Activated T-helper 17 cell treated with anti-CD3 and anti-CD28 coated beads, Interleukin-2, amount 50 U/mL, for 72 hours (primary cell): ENCODE data around the gene GLP2R. TPM values are rescaled to one million over a fixed set of nuclear protein-coding genes. Genes with fewer than 3 reads are reported as not detected.
"Not testable (repeated sequence)": the region's sequence is repeated elsewhere in the genome, so short reads cannot be mapped to it uniquely, and the experiment has no call there.

Experiments used
- ATAC-seq: fragments of 150-1000 bp; cut with Tn5 transposase; replicated peaks from 2 replicates; pipeline ENCODE4 v1.10.0; 2021; ENCODE audit warnings: mild to moderate bottlenecking, moderate library complexity
- H3K27ac Mint-ChIP-seq: one replicate; pipeline ENCODE4 v1.8.0; 2022; ENCODE audit warnings: mixed read lengths
- H3K27me3 Mint-ChIP-seq: one replicate; pipeline ENCODE4 v1.8.0; 2022; ENCODE audit warnings: mixed read lengths
- H3K36me3 Mint-ChIP-seq: one replicate; pipeline ENCODE4 v1.8.0; 2022; ENCODE audit warnings: low read depth, mild to moderate bottlenecking, mixed read lengths
- H3K4me1 Mint-ChIP-seq: one replicate; pipeline ENCODE4 v1.8.0; 2022; ENCODE audit warnings: mixed read lengths
- H3K4me3 Mint-ChIP-seq: one replicate; pipeline ENCODE4 v1.8.0; 2022; ENCODE audit warnings: mild to moderate bottlenecking, mixed read lengths
- H3K9me3 Mint-ChIP-seq: one replicate; pipeline ENCODE4 v1.8.0; 2022; ENCODE audit warnings: mixed read lengths
- total RNA-seq, 2 donors: library from RNA; stranded (reverse); gene quantifications; one replicate each; pipeline ENCODE4 v1.2.3, GENCODE V29; 2022

GLP2R gene, protein sequence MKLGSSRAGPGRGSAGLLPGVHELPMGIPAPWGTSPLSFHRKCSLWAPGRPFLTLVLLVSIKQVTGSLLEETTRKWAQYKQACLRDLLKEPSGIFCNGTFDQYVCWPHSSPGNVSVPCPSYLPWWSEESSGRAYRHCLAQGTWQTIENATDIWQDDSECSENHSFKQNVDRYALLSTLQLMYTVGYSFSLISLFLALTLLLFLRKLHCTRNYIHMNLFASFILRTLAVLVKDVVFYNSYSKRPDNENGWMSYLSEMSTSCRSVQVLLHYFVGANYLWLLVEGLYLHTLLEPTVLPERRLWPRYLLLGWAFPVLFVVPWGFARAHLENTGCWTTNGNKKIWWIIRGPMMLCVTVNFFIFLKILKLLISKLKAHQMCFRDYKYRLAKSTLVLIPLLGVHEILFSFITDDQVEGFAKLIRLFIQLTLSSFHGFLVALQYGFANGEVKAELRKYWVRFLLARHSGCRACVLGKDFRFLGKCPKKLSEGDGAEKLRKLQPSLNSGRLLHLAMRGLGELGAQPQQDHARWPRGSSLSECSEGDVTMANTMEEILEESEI
- total RNA-seq, result not detected

DNA sequence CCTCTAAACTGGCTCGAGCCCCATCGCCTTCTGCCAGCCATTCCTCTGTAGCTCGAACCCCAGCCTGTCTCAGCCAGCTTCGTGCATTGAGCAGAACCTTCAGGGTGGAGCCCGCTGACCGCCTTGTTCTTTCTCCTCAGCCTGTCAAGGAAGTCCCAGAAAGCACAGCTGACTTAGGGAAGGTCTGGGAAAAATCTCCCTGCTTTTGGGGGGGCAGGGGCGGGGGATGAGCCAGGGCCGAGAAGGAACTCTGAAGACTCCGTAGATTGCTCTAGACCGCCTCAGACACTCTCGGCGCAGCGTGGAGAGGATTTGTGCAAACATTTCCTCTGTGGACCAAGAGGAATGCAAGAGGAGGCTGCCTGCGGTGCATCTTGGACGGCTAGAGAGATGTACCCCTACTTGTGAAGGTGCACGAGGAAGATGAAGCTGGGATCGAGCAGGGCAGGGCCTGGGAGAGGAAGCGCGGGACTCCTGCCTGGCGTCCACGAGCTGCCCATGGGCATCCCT lies at the start of gene GLP2R:
GLP2R (plus strand) TSS at position 284 of the 510 bp plus-strand sequence; CDS start at position 424, 140 bp downstream.
- no peak within 1 kb of the TSS for H3K4me3 Mint-ChIP-seq
- H3K27me3 Mint-ChIP-seq, result peaks cover 10% of the 10 kb centered on the region
- ATAC-seq, result no peak
- H3K4me1 Mint-ChIP-seq, result no peaks in the 10 kb centered on the region
- no peaks in the 10 kb centered on the region for H3K9me3 Mint-ChIP-seq
- H3K27ac Mint-ChIP-seq, result no peak within 1 kb of the TSS
- no peaks in the 10 kb centered on the region for H3K36me3 Mint-ChIP-seq

DNA sequence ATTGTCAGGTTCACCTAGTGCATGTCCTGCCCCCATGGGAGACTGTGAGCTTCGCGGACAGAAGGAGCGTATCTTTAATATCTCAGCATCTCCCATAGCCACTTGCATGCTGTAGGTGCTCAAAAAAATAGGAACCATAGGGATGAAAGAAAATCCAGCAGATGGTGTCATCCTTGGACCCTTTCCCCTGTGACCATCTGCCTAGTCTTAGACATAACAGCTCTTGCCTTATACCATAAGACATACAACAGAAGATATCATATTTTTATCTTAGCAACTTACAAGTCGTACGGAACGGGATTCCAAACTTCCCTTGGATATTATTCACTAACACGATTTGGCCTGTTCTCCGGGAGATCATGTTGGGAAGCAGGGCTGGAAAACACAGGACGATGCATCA lies 48.8 kb upstream of the GLP2R start:
- H3K36me3 Mint-ChIP-seq, result no peaks in the 10 kb centered on the region
- H3K27ac Mint-ChIP-seq, result no peak overlapping the region
- peaks cover 3% of the 10 kb centered on the region for H3K9me3 Mint-ChIP-seq
- peaks cover 32% of the 10 kb centered on the region for H3K27me3 Mint-ChIP-seq
- ATAC-seq, result no peak
- no peaks in the 10 kb centered on the region for H3K4me1 Mint-ChIP-seq
- H3K4me3 Mint-ChIP-seq, result no peak overlapping the region

DNA sequence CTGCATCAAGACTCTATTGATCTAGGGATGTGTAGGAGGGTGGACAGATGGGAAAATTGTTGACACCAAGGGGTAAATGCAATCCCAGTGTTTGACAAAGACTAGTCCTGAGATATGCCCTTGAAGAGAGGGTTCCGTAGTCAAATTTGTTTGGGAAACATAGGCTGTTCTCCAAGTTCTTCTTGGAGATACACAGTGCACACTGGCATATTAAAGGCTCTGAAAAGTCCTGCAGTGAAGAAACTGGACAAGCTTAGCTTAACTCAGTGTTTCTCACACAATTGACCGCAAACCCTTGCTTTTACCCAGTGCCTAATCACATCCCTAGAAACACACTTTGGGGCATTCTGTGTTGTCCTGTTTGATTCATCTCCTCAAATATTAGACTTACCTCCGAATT lies 45.2 kb upstream of the GLP2R start:
- Mint-ChIP-seq H3K27ac (no peak overlapping the region), H3K9me3 (peaks cover 3% of the 10 kb centered on the region)

DNA sequence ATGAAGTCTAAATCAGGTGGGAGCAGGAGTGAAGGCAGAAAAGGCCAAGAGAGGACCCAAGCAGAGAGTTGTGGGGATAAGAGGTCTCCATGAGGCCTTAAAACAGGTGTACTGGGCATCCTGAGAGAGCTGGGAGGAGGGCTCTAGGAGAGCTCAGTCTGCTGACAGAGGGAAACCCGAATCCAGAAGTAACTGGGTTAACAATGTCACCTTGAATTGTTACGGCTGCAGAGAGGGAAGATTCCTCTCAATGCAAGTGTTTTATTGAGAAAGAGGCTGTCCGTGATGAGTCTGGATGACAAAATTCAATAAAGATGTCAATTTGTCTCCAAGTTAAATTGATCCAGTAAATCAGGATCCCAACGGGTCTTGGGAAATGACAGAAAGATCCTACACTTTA lies 42.7 kb upstream of the GLP2R start:
- H3K9me3 Mint-ChIP-seq, result no peaks in the 10 kb centered on the region
- H3K27ac Mint-ChIP-seq, result no peak overlapping the region
- no peak overlapping the region for H3K4me3 Mint-ChIP-seq
- peaks cover 33% of the 10 kb centered on the region for H3K27me3 Mint-ChIP-seq
- no peaks in the 10 kb centered on the region for H3K36me3 Mint-ChIP-seq
- ATAC-seq, result no peak
- H3K4me1 Mint-ChIP-seq, result no peaks in the 10 kb centered on the region

More for the DNA sequence above, 45.2 kb upstream of the GLP2R start:
- ATAC-seq, result no peak
- no peaks in the 10 kb centered on the region for H3K36me3 Mint-ChIP-seq
- no peaks in the 10 kb centered on the region for H3K4me1 Mint-ChIP-seq
- H3K27me3 Mint-ChIP-seq, result peaks cover 46% of the 10 kb centered on the region
- H3K4me3 Mint-ChIP-seq, result no peak overlapping the region

DNA sequence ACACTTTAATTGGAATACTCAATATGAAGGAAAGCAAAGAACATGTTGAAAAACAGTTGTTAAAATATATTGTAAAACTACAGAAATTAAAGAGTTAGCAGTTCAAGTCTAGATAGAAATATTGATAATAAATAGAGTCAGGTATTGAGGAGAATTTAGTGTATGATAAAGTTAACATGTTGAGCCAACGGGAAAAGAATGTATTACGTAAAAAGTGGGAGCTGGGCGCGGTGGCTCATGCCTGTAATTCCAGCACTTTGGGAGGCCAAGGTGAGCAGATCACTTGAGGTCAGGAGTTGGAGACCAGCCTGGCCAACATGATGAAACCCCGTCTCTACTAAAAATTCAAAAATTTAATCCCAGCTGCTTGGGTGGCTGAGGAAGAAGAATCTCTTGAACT lies 42.3 kb upstream of the GLP2R start:
- H3K4me1 Mint-ChIP-seq, H3K9me3 Mint-ChIP-seq, H3K36me3 Mint-ChIP-seq, H3K4me3 Mint-ChIP-seq, H3K27ac Mint-ChIP-seq, ATAC-seq: not testable (repeated sequence)
- peaks cover 33% of the 10 kb centered on the region for H3K27me3 Mint-ChIP-seq

DNA sequence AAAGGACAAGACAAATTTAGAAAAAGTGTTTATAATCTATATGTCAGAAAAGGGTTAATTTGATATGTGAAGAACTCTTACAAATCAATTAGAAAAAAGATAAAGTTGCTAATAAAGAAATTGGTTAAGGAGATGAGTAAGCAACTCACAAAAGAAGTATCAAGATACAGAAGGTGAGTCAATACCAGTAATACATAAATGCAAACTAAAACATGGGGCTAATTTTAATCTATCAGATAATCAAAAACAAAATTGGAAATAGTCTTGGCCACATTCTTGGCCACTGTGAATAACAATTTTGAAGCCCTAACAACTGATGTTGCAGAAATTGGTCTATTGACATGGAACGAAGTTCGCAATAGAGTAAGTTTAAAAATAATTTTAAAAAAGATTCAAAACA lies 41.2 kb upstream of the GLP2R start:
- no peak for ATAC-seq
- peaks cover 34% of the 10 kb centered on the region for H3K27me3 Mint-ChIP-seq
- H3K4me3 Mint-ChIP-seq, result no peak overlapping the region
- H3K27ac Mint-ChIP-seq, result no peak overlapping the region
- H3K9me3 Mint-ChIP-seq, result no peaks in the 10 kb centered on the region
- H3K4me1 Mint-ChIP-seq, result no peaks in the 10 kb centered on the region
- H3K36me3 Mint-ChIP-seq, result no peaks in the 10 kb centered on the region

DNA sequence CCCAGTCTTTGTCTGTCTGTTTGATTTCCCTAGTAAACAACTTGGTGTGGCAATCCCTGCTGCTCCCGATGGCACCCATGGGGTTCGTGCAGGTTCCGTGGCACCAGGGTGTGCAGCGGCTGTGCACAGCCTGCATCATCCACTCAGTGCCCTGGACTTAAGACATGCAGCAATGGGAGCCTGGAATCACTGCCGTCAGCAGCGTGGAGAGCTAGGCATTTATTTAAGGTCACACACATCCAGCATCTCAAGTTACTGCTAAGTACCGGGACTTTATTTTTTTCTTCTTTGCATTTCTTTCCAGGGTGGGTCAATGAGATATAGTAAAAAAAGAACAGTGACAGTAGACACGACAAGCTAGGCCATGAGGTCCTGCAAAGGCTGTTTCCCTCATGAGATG lies 37.1 kb upstream of the GLP2R start:
- Mint-ChIP-seq H3K27ac (no peak overlapping the region), H3K4me1 (no peaks in the 10 kb centered on the region)

DNA sequence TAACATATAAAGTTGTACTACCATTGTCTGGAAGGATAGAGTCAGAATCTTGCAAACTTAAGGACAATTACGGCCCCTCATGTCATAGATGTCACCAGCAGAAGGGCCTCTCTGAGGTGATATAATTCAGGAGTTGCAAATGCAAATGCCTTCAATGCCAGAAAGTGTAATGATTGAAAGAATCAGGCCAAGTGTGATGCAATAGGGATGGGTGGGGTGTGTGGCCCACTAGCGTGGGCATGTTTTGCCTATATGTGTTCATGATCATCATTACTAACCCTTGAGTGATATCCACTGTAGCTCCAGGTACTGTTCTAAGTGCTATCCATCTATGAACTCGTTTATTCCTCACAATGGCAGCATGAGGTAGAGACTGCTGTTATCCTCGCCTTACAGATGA lies 35.4 kb upstream of the GLP2R start:
- Mint-ChIP-seq H3K4me3 (no peak overlapping the region), H3K9me3 (no peaks in the 10 kb centered on the region), H3K27ac (no peak overlapping the region), H3K36me3 (no peaks in the 10 kb centered on the region), H3K27me3 (peaks cover 7% of the 10 kb centered on the region), H3K4me1 (no peaks in the 10 kb centered on the region)
- ATAC-seq, result no peak

More for the DNA sequence above, 37.1 kb upstream of the GLP2R start:
- H3K36me3 Mint-ChIP-seq, result no peaks in the 10 kb centered on the region
- no peak for ATAC-seq
- H3K27me3 Mint-ChIP-seq, result peaks cover 7% of the 10 kb centered on the region
- no peak overlapping the region for H3K4me3 Mint-ChIP-seq
- H3K9me3 Mint-ChIP-seq, result no peaks in the 10 kb centered on the region

DNA sequence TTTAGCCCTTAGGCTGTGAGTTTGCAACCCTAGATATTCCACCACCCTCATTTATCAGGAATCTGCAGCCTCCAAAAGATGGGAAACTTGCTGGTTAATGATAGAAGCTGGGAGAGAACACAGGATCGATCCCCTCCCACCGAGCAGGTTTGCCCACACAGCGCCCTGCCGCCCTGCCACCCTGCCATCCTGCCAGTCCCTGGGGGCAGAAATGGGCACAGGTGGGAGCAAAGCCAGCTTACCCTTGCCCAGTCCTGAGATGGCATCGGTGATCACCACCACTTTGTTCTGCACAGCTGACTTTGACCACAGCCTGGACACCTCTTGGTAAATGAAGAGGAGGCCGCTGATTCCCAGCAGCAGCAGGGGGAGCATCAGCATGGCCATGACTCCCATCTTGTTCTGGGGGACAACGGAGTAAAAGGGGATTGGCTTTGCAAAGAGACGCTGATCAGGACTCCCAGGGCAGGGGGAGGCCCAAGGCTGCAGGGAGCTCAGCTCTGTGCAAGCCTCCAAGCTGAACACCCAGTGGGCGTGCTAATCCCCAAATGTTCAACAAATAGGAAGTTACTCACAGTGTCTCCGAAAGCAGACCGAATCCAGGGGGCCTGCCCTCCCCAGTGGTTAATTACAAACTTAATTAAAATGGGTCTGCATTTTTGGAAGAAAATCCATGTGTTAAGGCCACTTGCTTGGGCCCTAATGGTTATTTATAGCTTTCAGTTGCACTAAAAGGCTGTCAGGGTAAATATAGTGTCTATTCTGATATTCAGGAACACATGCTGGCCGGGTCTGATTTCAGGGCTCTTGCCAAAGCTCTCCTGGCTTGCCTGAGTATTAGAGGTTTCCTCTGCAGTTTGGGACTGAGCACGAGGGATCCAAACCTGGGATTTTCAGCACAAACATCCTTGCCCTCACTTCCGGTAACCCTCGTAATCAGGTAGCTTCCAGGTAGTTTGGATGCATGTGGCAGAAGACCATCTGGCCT lies 34.5 kb upstream of the GLP2R start, which contains the start of gene DHRS7C:
DHRS7C (minus strand) TSS at position 704 of the 988 bp plus-strand sequence; CDS start at position 396, 308 bp downstream.
- Mint-ChIP-seq H3K4me1 (no peaks in the 10 kb centered on the region), H3K27me3 (peaks cover 8% of the 10 kb centered on the region), H3K27ac (no peak within 1 kb of the TSS), H3K4me3 (no peak within 1 kb of the TSS), H3K9me3 (no peaks in the 10 kb centered on the region), H3K36me3 (no peaks in the 10 kb centered on the region)
- ATAC-seq, result no peak

DNA sequence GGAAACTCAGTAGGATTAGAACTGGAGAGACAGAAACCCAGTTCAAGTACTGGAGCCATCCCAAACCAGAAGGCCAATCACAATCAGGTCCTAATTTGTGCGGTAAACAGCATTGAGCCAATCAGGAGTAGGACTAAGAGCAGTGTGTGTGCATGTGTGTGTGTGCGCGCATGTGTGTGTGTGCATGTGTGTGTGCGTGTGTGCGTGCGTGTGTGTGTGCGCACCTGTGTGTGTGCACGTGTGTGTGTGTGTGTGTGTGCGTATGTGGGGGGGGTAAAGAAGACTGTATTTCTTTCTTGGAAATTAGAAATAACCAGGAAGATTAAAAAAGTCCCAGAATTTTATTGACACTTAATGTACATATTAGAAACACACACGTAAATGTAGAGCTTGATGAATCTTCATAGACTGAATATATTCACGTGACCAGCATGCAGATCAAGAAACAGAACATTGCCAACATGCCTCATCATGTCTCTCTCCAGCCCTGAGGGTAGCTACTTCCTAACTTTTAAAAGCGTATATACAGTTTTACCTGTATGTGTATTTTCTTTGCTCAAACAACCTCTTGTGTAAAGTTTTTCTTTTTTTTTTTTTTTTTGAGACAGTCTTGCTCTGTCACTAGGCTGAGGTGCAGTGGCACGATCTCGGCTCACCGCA lies 33.4 kb upstream of the GLP2R start:
- Mint-ChIP-seq H3K4me1 (no peaks in the 10 kb centered on the region), H3K4me3 (no peak overlapping the region), H3K9me3 (no peaks in the 10 kb centered on the region), H3K27me3 (peaks cover 13% of the 10 kb centered on the region), H3K36me3 (no peaks in the 10 kb centered on the region), H3K27ac (no peak overlapping the region)
- no peak for ATAC-seq

DNA sequence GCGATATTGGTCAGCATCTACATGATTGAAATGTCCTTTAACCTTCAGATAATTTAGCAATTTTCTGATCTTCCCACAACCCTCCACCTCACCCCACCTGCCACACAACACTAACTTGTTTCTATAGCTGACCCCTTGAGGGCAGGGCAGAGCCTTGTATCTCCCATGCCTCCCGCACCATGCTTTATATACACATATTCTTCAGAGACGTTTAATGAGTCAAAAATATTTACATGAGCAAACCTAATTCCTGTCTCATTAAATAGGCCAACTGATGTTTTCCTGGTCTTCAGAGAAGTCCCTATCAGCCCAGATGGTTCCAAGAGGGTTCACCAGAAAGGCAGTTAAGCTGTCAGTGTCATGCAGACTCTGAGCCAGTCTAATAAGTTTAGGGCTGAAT lies 27.7 kb upstream of the GLP2R start:
- H3K36me3 Mint-ChIP-seq, result no peaks in the 10 kb centered on the region
- peaks cover 25% of the 10 kb centered on the region for H3K27me3 Mint-ChIP-seq
- H3K9me3 Mint-ChIP-seq, result no peaks in the 10 kb centered on the region
- no peaks in the 10 kb centered on the region for H3K4me1 Mint-ChIP-seq
- H3K4me3 Mint-ChIP-seq, result no peak overlapping the region
- ATAC-seq, result no peak
- no peak overlapping the region for H3K27ac Mint-ChIP-seq

DNA sequence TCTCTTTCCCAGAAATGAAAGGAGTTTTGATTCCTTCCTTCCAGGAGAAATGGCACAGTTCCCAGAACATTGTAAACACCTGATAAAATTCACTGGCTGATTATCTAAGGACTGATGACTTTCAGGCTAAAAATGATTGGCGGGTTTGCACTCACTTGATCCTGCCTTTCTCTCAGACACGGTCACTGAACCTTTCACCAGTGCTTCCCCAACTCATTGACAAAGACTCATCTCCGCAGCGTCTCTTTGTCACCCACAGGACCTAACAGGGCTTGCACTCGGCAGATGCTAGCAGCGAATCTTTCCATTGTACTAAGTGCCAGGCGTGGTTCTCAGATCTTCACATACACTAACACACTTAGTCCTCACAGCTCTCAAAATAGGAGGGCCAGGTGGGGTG lies 27.0 kb upstream of the GLP2R start:
- Mint-ChIP-seq H3K27me3 (peaks cover 28% of the 10 kb centered on the region), H3K27ac (no peak overlapping the region), H3K4me1 (no peaks in the 10 kb centered on the region), H3K36me3 (no peaks in the 10 kb centered on the region), H3K9me3 (no peaks in the 10 kb centered on the region), H3K4me3 (no peak overlapping the region)
- ATAC-seq, result no peak

DNA sequence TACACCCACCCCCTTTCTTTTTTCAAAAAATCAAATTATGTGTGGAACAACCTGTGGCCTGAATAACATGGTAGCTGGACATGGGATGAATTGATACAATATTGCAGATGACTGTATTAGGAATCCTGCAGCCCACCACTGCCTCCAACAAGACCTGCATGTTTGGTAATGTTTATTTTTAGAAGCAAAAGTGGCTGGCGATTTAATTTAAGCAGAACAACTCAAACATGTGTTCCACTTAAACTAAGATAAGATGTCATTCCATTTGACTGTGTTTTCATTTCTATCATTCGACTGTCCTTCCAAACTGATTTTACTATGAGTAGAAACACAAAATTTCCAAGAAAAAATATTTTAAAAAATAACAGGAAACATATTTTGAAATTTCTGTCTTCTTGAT lies 24.2 kb upstream of the GLP2R start:
- Mint-ChIP-seq H3K36me3 (no peaks in the 10 kb centered on the region), H3K4me1 (no peaks in the 10 kb centered on the region), H3K27me3 (peaks cover 33% of the 10 kb centered on the region), H3K9me3 (peaks cover 4% of the 10 kb centered on the region), H3K4me3 (no peak overlapping the region), H3K27ac (no peak overlapping the region)
- no peak for ATAC-seq

DNA sequence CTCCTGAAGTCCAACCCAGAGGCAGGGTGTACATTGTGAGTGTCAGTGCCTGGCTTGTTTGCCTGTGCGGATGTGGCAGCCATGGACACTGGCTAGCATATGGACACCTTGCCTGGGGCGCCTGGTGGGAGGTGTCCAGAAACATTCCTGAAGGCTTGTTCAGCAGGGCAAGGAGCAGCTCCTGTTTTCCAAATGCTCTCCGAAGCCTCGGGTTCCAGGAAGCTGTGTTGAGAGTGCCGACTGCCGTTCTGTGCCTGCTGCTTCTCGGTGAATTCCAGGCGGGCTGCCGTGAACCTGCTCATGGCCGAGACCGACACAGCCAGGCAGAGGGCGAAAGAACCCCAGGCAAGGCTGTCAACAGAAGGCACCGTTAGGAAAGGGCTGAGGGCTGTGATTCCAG lies 23.4 kb upstream of the GLP2R start:
- Mint-ChIP-seq H3K27ac (no peak overlapping the region), H3K4me3 (no peak overlapping the region), H3K9me3 (peaks cover 4% of the 10 kb centered on the region), H3K27me3 (peaks cover 31% of the 10 kb centered on the region), H3K36me3 (no peaks in the 10 kb centered on the region), H3K4me1 (no peaks in the 10 kb centered on the region)
- no peak for ATAC-seq
